Measurements from ENCODE around the gene LRSAM1. TPM values are rescaled to one million over a fixed set of nuclear protein-coding genes. Genes with fewer than 3 reads are reported as not detected.

Gene LRSAM1
- total and polyA plus RNA-seq, 9 of the 15 experiments (the other 6 are each of a cell fraction or from before 2014, with no cell fraction given), result 0.07 to 16.2 (median 4.7) TPM

GRCh38 chr9:127451858-127452656, 747 bp downstream of the LRSAM1 start (continued):
- 0 out of 2 replicates have a peak, but pooled peaks have one; percentile 26 for TF ChIP-seq SREBF2 (CRISPR knock-in tag; IDR thresholded peaks at IDR 0.05)
- peak; percentile 58; the same call in 1 of the 2 replicates for TF ChIP-seq SPI1 (IDR thresholded peaks at IDR 0.05; ENCODE audit: borderline replicate concordance, low read depth, low read length)
- TF ChIP-seq NCOA4 (IDR thresholded peaks at IDR 0.05; ENCODE audit: partially characterized antibody), result no peak
- peak; percentile 1 to 82; a peak in 2 of 4 replicates for TF ChIP-seq KDM1A (IDR thresholded peaks at IDR 0.05)
- 0 out of 4 replicates have a peak, but pooled peaks of 1 of the 2 experiments have one; percentile 30 for TF ChIP-seq SRF (CRISPR knock-in tag; IDR thresholded peaks at IDR 0.05)
- no peak for TF ChIP-seq GTF2F1 (IDR thresholded peaks at IDR 0.05; ENCODE audit: low read depth, low read length)
- 0 out of 2 replicates have a peak, but pooled peaks have one; percentile 20 for TF ChIP-seq TOE1 (IDR thresholded peaks at IDR 0.05; ENCODE audit: borderline replicate concordance)
- no peak for TF ChIP-seq TOE1 (CRISPR knock-in tag; IDR thresholded peaks at IDR 0.05; ENCODE audit: borderline replicate concordance, low read depth)
- 0 out of 2 replicates have a peak, but pooled peaks have one; percentile 1 for TF ChIP-seq NR1H2 (CRISPR knock-in tag; IDR thresholded peaks at IDR 0.05)
- TF ChIP-seq ZNF197 (CRISPR knock-in tag; IDR thresholded peaks at IDR 0.05; ENCODE audit: low read depth), result 0 out of 2 replicates have a peak, but pooled peaks have one; percentile 55
- TF ChIP-seq MAZ (CRISPR knock-in tag; conservative IDR thresholded peaks at IDR 0.05 in 1 of 2, IDR thresholded peaks at IDR 0.05 in 1 of 2), result peak in 1 of 2 experiments; percentile 14; a peak in 2 of 4 replicates
- no peak for TF ChIP-seq EHMT2 (IDR thresholded peaks at IDR 0.05)
- TF ChIP-seq ARID1B (IDR thresholded peaks at IDR 0.05), result peak; percentile 11; the same call in 1 of the 2 replicates
- TF ChIP-seq, protein P1, sequence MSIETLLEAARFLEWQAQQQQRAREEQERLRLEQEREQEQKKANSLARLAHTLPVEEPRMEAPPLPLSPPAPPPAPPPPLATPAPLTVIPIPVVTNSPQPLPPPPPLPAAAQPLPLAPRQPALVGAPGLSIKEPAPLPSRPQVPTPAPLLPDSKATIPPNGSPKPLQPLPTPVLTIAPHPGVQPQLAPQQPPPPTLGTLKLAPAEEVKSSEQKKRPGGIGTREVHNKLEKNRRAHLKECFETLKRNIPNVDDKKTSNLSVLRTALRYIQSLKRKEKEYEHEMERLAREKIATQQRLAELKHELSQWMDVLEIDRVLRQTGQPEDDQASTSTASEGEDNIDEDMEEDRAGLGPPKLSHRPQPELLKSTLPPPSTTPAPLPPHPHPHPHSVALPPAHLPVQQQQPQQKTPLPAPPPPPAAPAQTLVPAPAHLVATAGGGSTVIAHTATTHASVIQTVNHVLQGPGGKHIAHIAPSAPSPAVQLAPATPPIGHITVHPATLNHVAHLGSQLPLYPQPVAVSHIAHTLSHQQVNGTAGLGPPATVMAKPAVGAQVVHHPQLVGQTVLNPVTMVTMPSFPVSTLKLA (conservative IDR thresholded peaks at IDR 0.05), result peak; percentile 20 to 49; a peak in 3 of 4 replicates
- no peak for TF ChIP-seq HNRNPUL1 (IDR thresholded peaks at IDR 0.05; ENCODE audit: low read length)
- no peak for TF ChIP-seq TAF7 (tag; IDR thresholded peaks at IDR 0.05)
- TF ChIP-seq BHLHE40 (IDR thresholded peaks at IDR 0.05; ENCODE audit: low read length), result peak; percentile 56

All from K562 (cell line).